ENCODE measurements around the gene TOMM5.

The TOMM5 gene

DNA sequence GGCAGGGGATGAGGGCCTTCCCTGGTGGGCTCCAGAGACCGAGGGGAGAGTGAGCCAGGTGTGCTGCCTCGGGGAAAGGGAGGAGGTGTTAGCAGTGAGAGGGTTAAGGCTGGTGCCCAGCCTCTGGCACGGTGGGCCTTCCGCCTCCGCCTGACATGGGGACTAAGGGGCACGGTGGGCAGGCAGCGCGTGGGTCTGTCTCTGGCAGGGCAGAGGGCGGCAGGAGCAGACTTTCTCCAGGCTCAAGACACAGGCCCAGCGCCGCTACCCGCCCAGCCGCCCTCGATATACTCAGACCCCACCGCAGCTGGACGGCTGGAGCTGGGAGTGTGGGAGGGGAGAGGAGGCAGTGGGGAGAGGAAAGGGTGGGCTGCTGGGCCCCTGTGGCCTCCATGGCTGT lies 43.4 kb upstream of the TOMM5 start:
- H3K9ac ChIP-seq (ENCODE audit: low read length): no peak overlapping the region
- H3K9me3 ChIP-seq (ENCODE audit: insufficient read depth, low read length): no peaks in the 10 kb centered on the region
- H3K27ac ChIP-seq (ENCODE audit: low read depth, low read length): no peak overlapping the region
- H3K36me3 ChIP-seq (ENCODE audit: low read length): no peaks in the 10 kb centered on the region
- H4K20me1 ChIP-seq (ENCODE audit: low read depth, low read length): no peaks in the 10 kb centered on the region
- TF ChIP-seq EZH2phosphoT487 (conservative IDR thresholded peaks at IDR 0.05; ENCODE audit: low read length): no peak
- no peak for TF ChIP-seq CTCF (IDR thresholded peaks at IDR 0.05; ENCODE audit: insufficient read depth, low read length, poor library complexity, severe bottlenecking)
- H3K9me2 ChIP-seq (replicated peaks; ENCODE audit: insufficient read depth, low read length): no peaks in the 10 kb centered on the region
- H3F3A ChIP-seq (ENCODE audit: insufficient read depth): no peaks in the 10 kb centered on the region
- H3K27me3 ChIP-seq (ENCODE audit: low read length): no peaks in the 10 kb centered on the region
- H3K4me3 ChIP-seq (ENCODE audit: insufficient read depth, low read length, poor library complexity, severe bottlenecking): no peak overlapping the region
- H2AFZ ChIP-seq (ENCODE audit: low read depth, low read length, severe bottlenecking): no peak overlapping the region
- no peaks in the 10 kb centered on the region for H3K79me2 ChIP-seq (ENCODE audit: insufficient read depth, low read length)
- no peak overlapping the region for H3K4me2 ChIP-seq (ENCODE audit: low read depth, low read length, poor library complexity, severe bottlenecking)

- Histone ChIP-seq H2AFZ (ENCODE audit: low read depth, low read length, severe bottlenecking) (no peak overlapping the region), H3K4me2 (ENCODE audit: low read depth, low read length, poor library complexity, severe bottlenecking) (no peak overlapping the region), H3K9me2 (replicated peaks; ENCODE audit: insufficient read depth, low read length) (no peaks in the 10 kb centered on the region), H3F3A (ENCODE audit: insufficient read depth) (no peaks in the 10 kb centered on the region), H3K27ac (ENCODE audit: low read depth, low read length) (no peak overlapping the region), H3K27me3 (ENCODE audit: low read length) (no peaks in the 10 kb centered on the region), H4K20me1 (ENCODE audit: low read depth, low read length) (no peaks in the 10 kb centered on the region), H3K36me3 (ENCODE audit: low read length) (no peaks in the 10 kb centered on the region), H3K79me2 (ENCODE audit: insufficient read depth, low read length) (no peaks in the 10 kb centered on the region), H3K9me3 (ENCODE audit: insufficient read depth, low read length) (no peaks in the 10 kb centered on the region), H3K4me3 (ENCODE audit: insufficient read depth, low read length, poor library complexity, severe bottlenecking) (no peak overlapping the region), H3K9ac (ENCODE audit: low read length) (no peak overlapping the region)
- no peak for TF ChIP-seq EZH2phosphoT487 (conservative IDR thresholded peaks at IDR 0.05; ENCODE audit: low read length)
Measured at GRCh38 chr9:37632479-37632878, 40.1 kb upstream of the TOMM5 start.

GRCh38 chr9:37626708-37627292 lies 34.4 kb upstream of the TOMM5 start:
- TF ChIP-seq EZH2phosphoT487 (conservative IDR thresholded peaks at IDR 0.05; ENCODE audit: low read length) (no peak), CTCF (IDR thresholded peaks at IDR 0.05; ENCODE audit: insufficient read depth, low read length, poor library complexity, severe bottlenecking) (no peak)
- no peaks in the 10 kb centered on the region for H3F3A ChIP-seq (ENCODE audit: insufficient read depth)
- no peak overlapping the region for H2AFZ ChIP-seq (ENCODE audit: low read depth, low read length, severe bottlenecking)
- H4K20me1 ChIP-seq (ENCODE audit: low read depth, low read length): no peaks in the 10 kb centered on the region
- H3K4me2 ChIP-seq (ENCODE audit: low read depth, low read length, poor library complexity, severe bottlenecking): no peak overlapping the region
- H3K79me2 ChIP-seq (ENCODE audit: insufficient read depth, low read length): no peaks in the 10 kb centered on the region
- H3K27ac ChIP-seq (ENCODE audit: low read depth, low read length): no peak overlapping the region
- no peaks in the 10 kb centered on the region for H3K27me3 ChIP-seq (ENCODE audit: low read length)
- no peak overlapping the region for H3K9ac ChIP-seq (ENCODE audit: low read length)
- no peak overlapping the region for H3K4me3 ChIP-seq (ENCODE audit: insufficient read depth, low read length, poor library complexity, severe bottlenecking)
- no peaks in the 10 kb centered on the region for H3K9me2 ChIP-seq (replicated peaks; ENCODE audit: insufficient read depth, low read length)
- no peaks in the 10 kb centered on the region for H3K9me3 ChIP-seq (ENCODE audit: insufficient read depth, low read length)
- H3K36me3 ChIP-seq (ENCODE audit: low read length): no peaks in the 10 kb centered on the region

- H3K9me2 ChIP-seq (replicated peaks; ENCODE audit: insufficient read depth, low read length): no peaks in the 10 kb centered on the region
- H4K20me1 ChIP-seq (ENCODE audit: low read depth, low read length): no peaks in the 10 kb centered on the region
- no peak overlapping the region for H3K27ac ChIP-seq (ENCODE audit: low read depth, low read length)
- H3F3A ChIP-seq (ENCODE audit: insufficient read depth): no peaks in the 10 kb centered on the region
- H3K4me3 ChIP-seq (ENCODE audit: insufficient read depth, low read length, poor library complexity, severe bottlenecking): no peak overlapping the region
- no peak for TF ChIP-seq EZH2phosphoT487 (conservative IDR thresholded peaks at IDR 0.05; ENCODE audit: low read length)
- TF ChIP-seq CTCF (IDR thresholded peaks at IDR 0.05; ENCODE audit: insufficient read depth, low read length, poor library complexity, severe bottlenecking): no peak
- H2AFZ ChIP-seq (ENCODE audit: low read depth, low read length, severe bottlenecking): no peak overlapping the region
- H3K36me3 ChIP-seq (ENCODE audit: low read length): no peaks in the 10 kb centered on the region
- no peaks in the 10 kb centered on the region for H3K27me3 ChIP-seq (ENCODE audit: low read length)
- no peaks in the 10 kb centered on the region for H3K9me3 ChIP-seq (ENCODE audit: insufficient read depth, low read length)
- no peak overlapping the region for H3K4me2 ChIP-seq (ENCODE audit: low read depth, low read length, poor library complexity, severe bottlenecking)
- H3K9ac ChIP-seq (ENCODE audit: low read length): no peak overlapping the region
- H3K79me2 ChIP-seq (ENCODE audit: insufficient read depth, low read length): no peaks in the 10 kb centered on the region
Measured at GRCh38 chr9:37625758-37626147, 33.4 kb upstream of the TOMM5 start.
